Measurements from ENCODE around the gene PRSS27. TPM values are rescaled to one million over a fixed set of nuclear protein-coding genes. Genes with fewer than 3 reads are reported as not detected.

The PRSS27 gene
- total and polyA plus RNA-seq, 2 experiments from 2014 or later: 12.1 to 17.0 TPM

GRCh38 chr16:2702438-2702825 lies 17.6 kb downstream of the PRSS27 start:
- no peak for DNase-seq (ENCODE audit: low read depth in 1 of 2, low spot score in 1 of 2)
- no peaks in the 10 kb centered on the region for H3K27me3 ChIP-seq
- H3K27ac ChIP-seq: no peak overlapping the region
- peaks cover 12% of the 10 kb centered on the region for H3K36me3 ChIP-seq
- no peaks in the 10 kb centered on the region for H3K4me1 ChIP-seq (ENCODE audit: low read depth)
- no peak overlapping the region for H3K4me3 ChIP-seq
- no peaks in the 10 kb centered on the region for H3K9me3 ChIP-seq (ENCODE audit: low read depth)
- TF ChIP-seq, protein P1, sequence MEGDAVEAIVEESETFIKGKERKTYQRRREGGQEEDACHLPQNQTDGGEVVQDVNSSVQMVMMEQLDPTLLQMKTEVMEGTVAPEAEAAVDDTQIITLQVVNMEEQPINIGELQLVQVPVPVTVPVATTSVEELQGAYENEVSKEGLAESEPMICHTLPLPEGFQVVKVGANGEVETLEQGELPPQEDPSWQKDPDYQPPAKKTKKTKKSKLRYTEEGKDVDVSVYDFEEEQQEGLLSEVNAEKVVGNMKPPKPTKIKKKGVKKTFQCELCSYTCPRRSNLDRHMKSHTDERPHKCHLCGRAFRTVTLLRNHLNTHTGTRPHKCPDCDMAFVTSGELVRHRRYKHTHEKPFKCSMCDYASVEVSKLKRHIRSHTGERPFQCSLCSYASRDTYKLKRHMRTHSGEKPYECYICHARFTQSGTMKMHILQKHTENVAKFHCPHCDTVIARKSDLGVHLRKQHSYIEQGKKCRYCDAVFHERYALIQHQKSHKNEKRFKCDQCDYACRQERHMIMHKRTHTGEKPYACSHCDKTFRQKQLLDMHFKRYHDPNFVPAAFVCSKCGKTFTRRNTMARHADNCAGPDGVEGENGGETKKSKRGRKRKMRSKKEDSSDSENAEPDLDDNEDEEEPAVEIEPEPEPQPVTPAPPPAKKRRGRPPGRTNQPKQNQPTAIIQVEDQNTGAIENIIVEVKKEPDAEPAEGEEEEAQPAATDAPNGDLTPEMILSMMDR (IDR thresholded peaks at IDR 0.05; ENCODE audit: low read depth, low read length): no peak

- peaks cover 8% of the 10 kb centered on the region for H3K36me3 ChIP-seq
- TF ChIP-seq, protein P1 (IDR thresholded peaks at IDR 0.05; ENCODE audit: low read depth, low read length): no peak
Measured at GRCh38 chr16:2701713-2702437, 18.1 kb downstream of the PRSS27 start.

GRCh38 chr16:2701272-2701671 lies 18.8 kb downstream of the PRSS27 start:
- H3K27ac ChIP-seq: no peak overlapping the region
- H3K9me3 ChIP-seq (ENCODE audit: low read depth): no peaks in the 10 kb centered on the region
- H3K36me3 ChIP-seq: peaks cover 8% of the 10 kb centered on the region
- H3K4me3 ChIP-seq: no peak overlapping the region
- no peak for DNase-seq (ENCODE audit: low read depth in 1 of 2, low spot score in 1 of 2)
- no peaks in the 10 kb centered on the region for H3K4me1 ChIP-seq (ENCODE audit: low read depth)
- TF ChIP-seq, protein P1 (IDR thresholded peaks at IDR 0.05; ENCODE audit: low read depth, low read length): no peak
- no peaks in the 10 kb centered on the region for H3K27me3 ChIP-seq

More at GRCh38 chr16:2701713-2702437, 18.1 kb downstream of the PRSS27 start:
- Histone ChIP-seq H3K27ac (no peak overlapping the region), H3K27me3 (no peaks in the 10 kb centered on the region), H3K9me3 (ENCODE audit: low read depth) (no peaks in the 10 kb centered on the region), H3K4me1 (ENCODE audit: low read depth) (no peaks in the 10 kb centered on the region), H3K4me3 (no peak overlapping the region)
- no peak for DNase-seq (ENCODE audit: low read depth in 1 of 2, low spot score in 1 of 2)

GRCh38 chr16:2700786-2701185 lies 19.2 kb downstream of the PRSS27 start:
- H3K27ac ChIP-seq: no peak overlapping the region

DNA sequence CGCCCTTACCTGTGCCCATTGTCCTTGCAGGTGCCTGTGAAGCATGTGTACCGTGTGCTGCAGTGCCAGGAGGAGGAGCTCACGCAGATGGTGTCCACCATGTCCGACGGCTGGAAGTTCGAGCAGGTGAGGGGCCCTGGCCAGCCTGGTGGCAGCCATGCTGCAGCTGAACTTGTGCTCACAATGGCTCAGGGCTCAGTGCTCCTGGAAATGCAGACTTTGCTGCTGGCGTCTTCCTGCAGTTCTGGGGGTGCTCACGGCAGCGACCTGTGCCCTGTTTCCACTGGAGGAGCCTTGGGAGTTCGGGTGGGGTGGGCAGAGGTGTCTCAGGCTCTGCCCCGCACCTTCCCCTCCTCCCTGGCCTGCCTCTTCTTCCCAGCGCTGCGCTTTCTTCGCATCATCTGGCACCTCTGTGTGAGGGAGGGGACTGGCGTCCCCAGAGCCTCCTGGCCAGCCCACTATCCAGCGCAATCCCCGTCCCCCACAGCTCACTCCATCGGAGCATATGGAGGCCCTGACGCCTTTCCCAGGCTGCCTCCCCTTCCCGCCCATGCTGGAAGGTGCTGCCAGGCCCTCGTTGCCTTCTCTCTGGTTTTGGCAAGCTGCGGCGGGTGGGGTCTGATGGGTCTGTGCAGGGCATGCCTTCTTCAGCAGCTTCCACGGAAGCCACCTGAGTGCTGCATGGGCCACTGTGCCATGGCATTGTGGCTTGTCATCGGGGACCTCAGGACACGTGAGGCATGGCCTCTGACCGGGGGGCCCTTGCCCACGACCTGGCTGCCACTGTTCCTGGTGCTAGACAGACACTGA lies 20.0 kb downstream of the PRSS27 start:
- Histone ChIP-seq H3K9me3 (ENCODE audit: low read depth) (no peaks in the 10 kb centered on the region), H3K36me3 (peaks cover 8% of the 10 kb centered on the region)
- TF ChIP-seq, protein P1 (IDR thresholded peaks at IDR 0.05; ENCODE audit: low read depth, low read length): no peak

More at GRCh38 chr16:2700786-2701185, 19.2 kb downstream of the PRSS27 start:
- peaks cover 8% of the 10 kb centered on the region for H3K36me3 ChIP-seq
- no peaks in the 10 kb centered on the region for H3K9me3 ChIP-seq (ENCODE audit: low read depth)
- no peak overlapping the region for H3K4me3 ChIP-seq
- TF ChIP-seq, protein P1 (IDR thresholded peaks at IDR 0.05; ENCODE audit: low read depth, low read length): no peak
- H3K27me3 ChIP-seq: no peaks in the 10 kb centered on the region
- DNase-seq (ENCODE audit: low read depth in 1 of 2, low spot score in 1 of 2): no peak
- H3K4me1 ChIP-seq (ENCODE audit: low read depth): no peaks in the 10 kb centered on the region

More for the DNA sequence above, 20.0 kb downstream of the PRSS27 start:
- no peaks in the 10 kb centered on the region for H3K4me1 ChIP-seq (ENCODE audit: low read depth)
- H3K27me3 ChIP-seq: no peaks in the 10 kb centered on the region
- DNase-seq (ENCODE audit: low read depth in 1 of 2, low spot score in 1 of 2): no peak
- no peak overlapping the region for H3K27ac ChIP-seq
- no peak overlapping the region for H3K4me3 ChIP-seq
